Calu3 (cell line): ENCODE measurements around the gene RNF187. TPM values are rescaled to one million over a fixed set of nuclear protein-coding genes. Genes with fewer than 3 reads are reported as not detected.

ENCODE experiments used
- BruUV-seq: library from RNA; stranded (reverse); fragments of 400-500 nt; replicated peaks from 2 replicates; lab custom pipeline; 2021; lab: Mats Ljungman, UMichigan
- CTCF ChIA-PET: fragments of 300-600 bp; sonication (Branson Sonifier 250); formaldehyde crosslinking; loops from one replicate; lab custom pipeline; 2022; ENCODE audit warnings: antibody characterized with exemption; lab: Charles Lee
- DNase-seq: peaks from one replicate; pipeline ENCODE4 v3.0.0; 2022
- H3K27ac Mint-ChIP-seq: one replicate; pipeline ENCODE4 v1.8.0; 2022; ENCODE audit warnings: mixed read lengths; ENCODE audit not compliant: unreplicated experiment
- H3K27me3 Mint-ChIP-seq: one replicate; pipeline ENCODE4 v1.8.0; 2022; ENCODE audit warnings: mixed read lengths; ENCODE audit not compliant: unreplicated experiment
- H3K36me3 Mint-ChIP-seq: one replicate; pipeline ENCODE4 v1.8.0; 2022; ENCODE audit warnings: mild to moderate bottlenecking, moderate library complexity, mixed read lengths; ENCODE audit not compliant: insufficient read depth, unreplicated experiment
- H3K4me1 Mint-ChIP-seq: one replicate; pipeline ENCODE4 v1.8.0; 2022; ENCODE audit warnings: mild to moderate bottlenecking, low read depth, mixed read lengths; ENCODE audit not compliant: unreplicated experiment
- H3K4me3 Mint-ChIP-seq: one replicate; pipeline ENCODE4 v1.8.0; 2022; ENCODE audit warnings: mild to moderate bottlenecking, low read depth, moderate library complexity, mixed read lengths; ENCODE audit not compliant: unreplicated experiment
- H3K9me3 Mint-ChIP-seq: one replicate; pipeline ENCODE4 v1.8.0; 2022; ENCODE audit warnings: low read depth, mixed read lengths; ENCODE audit not compliant: unreplicated experiment
- CTCF ChIP-seq: fragments of 200-600 bp; IDR thresholded peaks from one replicate; pipeline ENCODE4 v1.8.0; 2022; ENCODE audit warnings: antibody characterized with exemption; ENCODE audit not compliant: unreplicated experiment
- intact Hi-C: fragments of 100-400 bp; cut with micrococcal nuclease; formaldehyde crosslinking; loops from one replicate; pipeline ENCODE4 v1.10.0; 2022; ENCODE audit not compliant: unreplicated experiment
- total RNA-seq: library from RNA; stranded (reverse); gene quantifications from 2 replicates; pipeline ENCODE4 v1.2.3, GENCODE V29; 2022

RNF187 gene
- total RNA-seq, 1 experiment from 2014 or later: 87.1 TPM

DNA sequence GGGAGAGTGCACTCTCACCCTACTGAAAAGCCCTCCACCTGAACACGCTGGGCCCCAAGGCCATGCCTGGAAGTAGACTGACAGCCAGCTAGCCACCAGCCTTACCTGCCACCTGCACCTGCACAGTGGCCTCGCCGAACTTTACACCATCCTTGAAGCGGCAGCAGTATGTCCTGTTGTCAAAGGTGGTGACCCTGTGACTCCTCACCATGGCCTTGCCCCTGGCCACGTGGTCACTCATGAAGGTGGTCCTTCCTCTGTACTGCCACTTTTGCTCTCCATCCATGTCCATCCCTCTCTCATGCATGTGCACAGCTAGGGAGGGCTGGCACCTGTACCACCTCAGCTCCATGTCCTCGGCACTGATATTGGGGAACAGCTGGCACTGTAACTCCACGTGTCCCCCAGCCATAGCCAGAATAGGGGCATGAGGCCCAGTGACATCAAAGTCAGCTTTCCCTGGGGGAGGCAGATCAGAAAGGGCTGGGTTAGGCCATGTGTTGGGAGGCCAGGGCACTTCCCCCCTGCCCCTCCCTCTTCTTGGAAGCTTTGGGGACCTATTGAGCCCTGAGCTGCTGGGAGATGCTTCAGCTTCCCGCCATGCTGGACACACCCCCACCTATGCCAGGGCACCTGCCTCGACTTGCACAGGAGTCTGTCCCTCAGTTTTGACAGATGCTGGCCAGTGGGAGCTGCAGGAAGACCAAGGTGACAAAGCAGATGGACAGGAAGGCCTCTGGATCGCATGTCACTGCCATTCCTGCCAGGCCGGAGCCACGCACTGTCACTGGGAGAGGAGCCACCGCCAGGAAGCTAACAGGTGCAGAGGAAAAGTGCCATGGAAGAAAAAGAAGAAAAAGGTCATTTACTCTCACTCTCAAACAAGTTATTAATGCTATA lies 24.6 kb downstream of the RNF187 start:
- H3K36me3 Mint-ChIP-seq: no peaks in the 10 kb centered on the region
- BruUV-seq: no TSS peak
- no peak overlapping the region for H3K4me3 Mint-ChIP-seq
- H3K27ac Mint-ChIP-seq: no peak overlapping the region
- no peak for TF ChIP-seq CTCF
- H3K27me3 Mint-ChIP-seq: peaks cover 71% of the 10 kb centered on the region
- H3K9me3 Mint-ChIP-seq: no peaks in the 10 kb centered on the region
- intact Hi-C loops: no loop called here
- H3K4me1 Mint-ChIP-seq: no peaks in the 10 kb centered on the region
- DNase-seq: no peak
- CTCF ChIA-PET: no interaction called here

- intact Hi-C loops: no loop called here
- Mint-ChIP-seq H3K27ac (no peak overlapping the region), H3K4me1 (no peaks in the 10 kb centered on the region), H3K27me3 (peaks cover 81% of the 10 kb centered on the region), H3K36me3 (no peaks in the 10 kb centered on the region), H3K9me3 (no peaks in the 10 kb centered on the region), H3K4me3 (no peak overlapping the region)
- no peak for DNase-seq
- CTCF ChIA-PET: interaction anchor here (0.7 to 1.2 kb wide), 2 partner anchors 345 to 563 kb away, joined by 3 read pairs; no protein-coding TSS in a partner anchor
- TF ChIP-seq CTCF: no peak
- no TSS peak for BruUV-seq
Measured at GRCh38 chr1:228512781-228513198, 25.6 kb downstream of the RNF187 start.

GRCh38 chr1:228513236-228513900 lies 26.2 kb downstream of the RNF187 start:
- H3K27me3 Mint-ChIP-seq: peaks cover 81% of the 10 kb centered on the region

More at GRCh38 chr1:228513236-228513900, 26.2 kb downstream of the RNF187 start:
- Mint-ChIP-seq H3K9me3 (no peaks in the 10 kb centered on the region), H3K4me3 (no peak overlapping the region), H3K27ac (no peak overlapping the region), H3K4me1 (no peaks in the 10 kb centered on the region), H3K36me3 (no peaks in the 10 kb centered on the region)
- TF ChIP-seq CTCF: no peak
- CTCF ChIA-PET: interaction anchor here (0.7 to 1.2 kb wide), 2 partner anchors 346 to 563 kb away, joined by 3 read pairs; no protein-coding TSS in a partner anchor
- intact Hi-C loops: no loop called here
- DNase-seq: no peak
- BruUV-seq: no TSS peak
